AG04449 (cell line): Measurements from ENCODE around the gene CDKL5.

ENCODE experiments used
- CTCF ChIA-PET: fragments of 350-600 bp; formaldehyde crosslinking; extraction: SDS; loops from one replicate; lab custom pipeline; 2021; ENCODE audit warnings: antibody characterized with exemption; lab: Yijun Ruan, JAX
- POLR2A ChIA-PET: fragments of 400-600, 350-600 bp; formaldehyde crosslinking; extraction: SDS; loops from one replicate; lab custom pipeline; 2020; ENCODE audit warnings: antibody characterized with exemption, inconsistent platforms; lab: Yijun Ruan, JAX
- DNase-seq: peaks from one replicate; pipeline ENCODE4 v3.0.0-alpha.2; 2010; ENCODE audit warnings: low read depth, low spot score
- H3K4me3 ChIP-seq: 2 replicates; pipeline ENCODE4 v1.5.1; 2011; ENCODE audit warnings: low read depth, mild to moderate bottlenecking, control low read depth, low read length
- TF ChIP-seq, protein P1 (sequence below): IDR thresholded peaks from one replicate; pipeline ENCODE4 v1.5.1; 2011; ENCODE audit warnings: mild to moderate bottlenecking, moderate library complexity, low read length, control low read depth, inconsistent platforms; ENCODE audit not compliant: insufficient read depth; ENCODE audit errors: missing control alignments

CDKL5 gene

GRCh38 chrX:18702362-18703195 is 277.2 kb downstream of the CDKL5 start:
- no peak overlapping the region for H3K4me3 ChIP-seq
- POLR2A ChIA-PET: no interaction called here
- no peak for DNase-seq
- CTCF ChIA-PET: no interaction called here
- TF ChIP-seq, protein P1, sequence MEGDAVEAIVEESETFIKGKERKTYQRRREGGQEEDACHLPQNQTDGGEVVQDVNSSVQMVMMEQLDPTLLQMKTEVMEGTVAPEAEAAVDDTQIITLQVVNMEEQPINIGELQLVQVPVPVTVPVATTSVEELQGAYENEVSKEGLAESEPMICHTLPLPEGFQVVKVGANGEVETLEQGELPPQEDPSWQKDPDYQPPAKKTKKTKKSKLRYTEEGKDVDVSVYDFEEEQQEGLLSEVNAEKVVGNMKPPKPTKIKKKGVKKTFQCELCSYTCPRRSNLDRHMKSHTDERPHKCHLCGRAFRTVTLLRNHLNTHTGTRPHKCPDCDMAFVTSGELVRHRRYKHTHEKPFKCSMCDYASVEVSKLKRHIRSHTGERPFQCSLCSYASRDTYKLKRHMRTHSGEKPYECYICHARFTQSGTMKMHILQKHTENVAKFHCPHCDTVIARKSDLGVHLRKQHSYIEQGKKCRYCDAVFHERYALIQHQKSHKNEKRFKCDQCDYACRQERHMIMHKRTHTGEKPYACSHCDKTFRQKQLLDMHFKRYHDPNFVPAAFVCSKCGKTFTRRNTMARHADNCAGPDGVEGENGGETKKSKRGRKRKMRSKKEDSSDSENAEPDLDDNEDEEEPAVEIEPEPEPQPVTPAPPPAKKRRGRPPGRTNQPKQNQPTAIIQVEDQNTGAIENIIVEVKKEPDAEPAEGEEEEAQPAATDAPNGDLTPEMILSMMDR: no peak
